Activated CD4-positive, alpha-beta T cell treated with anti-CD3 and anti-CD28 coated beads for 36 hours (primary cell): ENCODE results near the gene GSTK1. TPM values are rescaled to one million over a fixed set of nuclear protein-coding genes. Genes with fewer than 3 reads are reported as not detected.
"Not testable (repeated sequence)": the region's sequence is repeated elsewhere in the genome, so short reads cannot be mapped to it uniquely, and the experiment has no call there.

Source experiments
- ATAC-seq: fragments of 200-7000 bp; cut with Tn5 transposase; one replicate; pipeline ENCODE4 v1.10.0; 2021; ENCODE audit warnings: mild to moderate bottlenecking, moderate library complexity
- CTCF ChIA-PET: fragments of 350-600 bp; sonication (Branson Sonifier 250); formaldehyde crosslinking; loops from one replicate; lab custom pipeline; 2021; ENCODE audit warnings: antibody characterized with exemption; lab: Charles Lee
- POLR2A ChIA-PET: fragments of 350-600 bp; sonication (Branson Sonifier 250); formaldehyde crosslinking; loops from one replicate; lab custom pipeline; 2021; ENCODE audit warnings: antibody characterized with exemption, inconsistent platforms; lab: Charles Lee
- DNase-seq: peaks from one replicate; pipeline ENCODE4 v3.0.0-alpha.2; 2020
- H3K27ac Mint-ChIP-seq: one replicate; pipeline ENCODE4 v1.8.0; 2021; ENCODE audit warnings: mixed read lengths
- H3K27me3 Mint-ChIP-seq: one replicate; pipeline ENCODE4 v1.8.0; 2021; ENCODE audit warnings: mixed read lengths
- H3K36me3 Mint-ChIP-seq: one replicate; pipeline ENCODE4 v1.8.0; 2021; ENCODE audit warnings: low read depth, mixed read lengths
- H3K4me1 Mint-ChIP-seq: one replicate; pipeline ENCODE4 v1.8.0; 2021; ENCODE audit warnings: mixed read lengths
- H3K4me3 Mint-ChIP-seq: one replicate; pipeline ENCODE4 v1.8.0; 2021; ENCODE audit warnings: mild to moderate bottlenecking, moderate library complexity, mixed read lengths
- H3K9me3 Mint-ChIP-seq: one replicate; pipeline ENCODE4 v1.8.0; 2021; ENCODE audit warnings: low read depth, mixed read lengths
- intact Hi-C, 2 experiments: fragments of 100-400 bp; cut with DNase I in 1 of 2; cut with micrococcal nuclease in 1 of 2; formaldehyde crosslinking; loops; one replicate each; pipeline versions ENCODE4 v1.14.2 to v1.15.1; 2022 to 2024; cut with DNase I, micrococcal nuclease
- total RNA-seq, 2 experiments: library from RNA; stranded (reverse); gene quantifications; one replicate each; pipeline ENCODE4 v1.2.3, GENCODE V29; 2021

The GSTK1 gene
- 100 to 1,000 TPM; 176 to 219 TPM for total RNA-seq

- Mint-ChIP-seq H3K27me3 (no peaks in the 10 kb centered on the region), H3K36me3 (peaks cover 40% of the 10 kb centered on the region), H3K4me3 (peak within 1 kb of the TSS; percentile 98), H3K9me3 (no peaks in the 10 kb centered on the region), H3K4me1 (peaks cover 62% of the 10 kb centered on the region), H3K27ac (peak within 1 kb of the TSS; percentile 98)
- intact Hi-C loops, result loop anchor here (1.0 to 2.0 kb wide), 4 partner anchors 18 to 25 kb away; partner anchors contain the start of gene CASP2 (in 2 of the 2)
- CTCF ChIA-PET, result interaction anchor here (0.8 to 2.9 kb wide), 15 partner anchors 9 to 48 kb away, joined by 3 to 16 read pairs (median 5); no protein-coding TSS in a partner anchor
- peak; percentile 91 for DNase-seq
- peak; percentile 94 for ATAC-seq
- POLR2A ChIA-PET, result interaction anchor here (0.6 to 1.7 kb wide), 6 partner anchors 16 to 455 kb away, joined by 3 to 10 read pairs (median 6); partner anchors contain the start of gene CASP2
These were observed at the start of gene GSTK1 for GRCh38 chr7:143263266-143264195. GSTK1 (plus strand) TSS chr7:143263441; CDS start chr7:143263514, 73 bp downstream.

GRCh38 chr7:143213478-143213877 is 49.8 kb upstream of the GSTK1 start:
- ATAC-seq, H3K36me3 Mint-ChIP-seq, POLR2A ChIA-PET, H3K4me1 Mint-ChIP-seq, H3K27me3 Mint-ChIP-seq, H3K9me3 Mint-ChIP-seq, H3K27ac Mint-ChIP-seq, DNase-seq, H3K4me3 Mint-ChIP-seq: not testable (repeated sequence)
- intact Hi-C loops, result loop anchor here (10.0 kb wide), 6 partner anchors 579 to 909 kb away; no protein-coding TSS in a partner anchor
- CTCF ChIA-PET, result interaction anchor here (1.9 to 5.7 kb wide), 7 partner anchors 10 to 610 kb away, joined by 6 to 247 read pairs (median 14); no protein-coding TSS in a partner anchor

GRCh38 chr7:143214789-143215679 is 48.2 kb upstream of the GSTK1 start:
- ChIA-PET POLR2A (interaction anchor here (0.6 kb wide), 2 partner anchors 90 to 193 kb away, joined by 3 read pairs; no protein-coding TSS in a partner anchor), CTCF (interaction anchor here (0.5 to 5.7 kb wide), 80 partner anchors 9 to 1561 kb away, joined by 3 to 247 read pairs (median 4); partner anchors contain the start of genes GSTK1, PIP, TAS2R39 and TCAF1)
- ATAC-seq, result peak; percentile 89
- Mint-ChIP-seq H3K27ac (no peak overlapping the region), H3K4me1 (no peaks in the 10 kb centered on the region), H3K4me3 (no peak overlapping the region), H3K9me3 (no peaks in the 10 kb centered on the region), H3K27me3 (peaks cover 2% of the 10 kb centered on the region), H3K36me3 (no peaks in the 10 kb centered on the region)
- intact Hi-C loops, result loop anchor here (1.0 to 10.0 kb wide), 12 partner anchors 207 to 1238 kb away; no protein-coding TSS in a partner anchor
- DNase-seq, result peak; percentile 70

- no peak for DNase-seq
- H3K27ac Mint-ChIP-seq, result no peak overlapping the region
- no peaks in the 10 kb centered on the region for H3K9me3 Mint-ChIP-seq
- intact Hi-C loops, result loop anchor here (5.0 to 10.0 kb wide), 8 partner anchors 364 to 1239 kb away; no protein-coding TSS in a partner anchor
- no peak overlapping the region for H3K4me3 Mint-ChIP-seq
- H3K27me3 Mint-ChIP-seq, result peaks cover 2% of the 10 kb centered on the region
- ATAC-seq, result no peak
- POLR2A ChIA-PET, result no interaction called here
- no peaks in the 10 kb centered on the region for H3K36me3 Mint-ChIP-seq
- CTCF ChIA-PET, result interaction anchor here (0.6 to 5.7 kb wide), 17 partner anchors 24 to 699 kb away, joined by 3 to 247 read pairs (median 5); partner anchors contain the start of gene GSTK1
- no peaks in the 10 kb centered on the region for H3K4me1 Mint-ChIP-seq
These were observed 47.1 kb upstream of the GSTK1 start for GRCh38 chr7:143216151-143216550.

GRCh38 chr7:143216686-143217085 is 46.6 kb upstream of the GSTK1 start:
- no peak overlapping the region for H3K27ac Mint-ChIP-seq
- H3K36me3 Mint-ChIP-seq, result no peaks in the 10 kb centered on the region
- no peak overlapping the region for H3K4me3 Mint-ChIP-seq
- no peaks in the 10 kb centered on the region for H3K9me3 Mint-ChIP-seq
- intact Hi-C loops, result loop anchor here (5.0 to 10.0 kb wide), 8 partner anchors 364 to 1239 kb away; no protein-coding TSS in a partner anchor
- ChIA-PET POLR2A (no interaction called here), CTCF (interaction anchor here (0.5 to 5.7 kb wide), 9 partner anchors 47 to 574 kb away, joined by 3 to 247 read pairs (median 5); partner anchors contain the start of gene GSTK1)
- no peaks in the 10 kb centered on the region for H3K4me1 Mint-ChIP-seq
- H3K27me3 Mint-ChIP-seq, result peaks cover 2% of the 10 kb centered on the region
- ATAC-seq, result no peak
- DNase-seq, result no peak

- DNase-seq, result no peak
- H3K4me1 Mint-ChIP-seq, result no peaks in the 10 kb centered on the region
- ChIA-PET CTCF (interaction anchor here (0.7 to 5.7 kb wide), 2 partner anchors 212 to 251 kb away, joined by 3 to 247 read pairs; no protein-coding TSS in a partner anchor), POLR2A (no interaction called here)
- H3K27ac Mint-ChIP-seq, result no peak overlapping the region
- intact Hi-C loops, result loop anchor here (5.0 to 10.0 kb wide), 8 partner anchors 366 to 1241 kb away; no protein-coding TSS in a partner anchor
- no peak for ATAC-seq
- H3K27me3 Mint-ChIP-seq, result peaks cover 9% of the 10 kb centered on the region
- H3K4me3 Mint-ChIP-seq, result no peak overlapping the region
- H3K9me3 Mint-ChIP-seq, result no peaks in the 10 kb centered on the region
- no peaks in the 10 kb centered on the region for H3K36me3 Mint-ChIP-seq
These were observed 45.4 kb upstream of the GSTK1 start for GRCh38 chr7:143217806-143218205.

GRCh38 chr7:143221286-143221685 is 42.0 kb upstream of the GSTK1 start:
- intact Hi-C loops, result no loop called here
- ATAC-seq (no peak), DNase-seq (no peak)
- Mint-ChIP-seq H3K36me3 (no peaks in the 10 kb centered on the region), H3K9me3 (no peaks in the 10 kb centered on the region), H3K4me3 (no peak overlapping the region), H3K27ac (no peak overlapping the region), H3K27me3 (peaks cover 14% of the 10 kb centered on the region), H3K4me1 (no peaks in the 10 kb centered on the region)
- POLR2A ChIA-PET, result no interaction called here
- CTCF ChIA-PET, result interaction anchor here (0.9 to 2.8 kb wide), 10 partner anchors 10 to 820 kb away, joined by 3 to 8 read pairs (median 4); no protein-coding TSS in a partner anchor

- Mint-ChIP-seq H3K4me3 (no peak within 1 kb of the TSS), H3K36me3 (no peaks in the 10 kb centered on the region), H3K27ac (no peak within 1 kb of the TSS), H3K4me1 (no peaks in the 10 kb centered on the region), H3K27me3 (peaks cover 14% of the 10 kb centered on the region), H3K9me3 (no peaks in the 10 kb centered on the region)
- ATAC-seq (no peak), DNase-seq (no peak)
- POLR2A ChIA-PET, result no interaction called here
- CTCF ChIA-PET, result interaction anchor here (0.9 to 2.8 kb wide), 10 partner anchors 10 to 820 kb away, joined by 3 to 8 read pairs (median 4); no protein-coding TSS in a partner anchor
- intact Hi-C loops, result no loop called here
These were observed 41.5 kb upstream of the GSTK1 start, which contains the start of gene TAS2R40 for GRCh38 chr7:143221737-143222136. TAS2R40 (plus strand) TSS chr7:143222037; CDS start chr7:143222079, 42 bp downstream.

- H3K27me3 Mint-ChIP-seq, result peaks cover 14% of the 10 kb centered on the region
- no peak overlapping the region for H3K4me3 Mint-ChIP-seq
- ChIA-PET CTCF (interaction anchor here (1.2 to 1.8 kb wide), 3 partner anchors 18 to 219 kb away, joined by 3 to 7 read pairs (median 3); no protein-coding TSS in a partner anchor), POLR2A (no interaction called here)
- H3K4me1 Mint-ChIP-seq, result no peaks in the 10 kb centered on the region
- no peaks in the 10 kb centered on the region for H3K9me3 Mint-ChIP-seq
- DNase-seq (no peak), ATAC-seq (no peak)
- H3K36me3 Mint-ChIP-seq, result no peaks in the 10 kb centered on the region
- intact Hi-C loops, result no loop called here
- H3K27ac Mint-ChIP-seq, result no peak overlapping the region
These were observed 40.5 kb upstream of the GSTK1 start for GRCh38 chr7:143222782-143223181.

GRCh38 chr7:143223784-143224183 is 39.5 kb upstream of the GSTK1 start:
- ATAC-seq (no peak), DNase-seq (no peak)
- no peak overlapping the region for H3K27ac Mint-ChIP-seq
- CTCF ChIA-PET, result interaction anchor here (0.9 to 1.6 kb wide), 6 partner anchors 8 to 220 kb away, joined by 3 to 12 read pairs (median 4); no protein-coding TSS in a partner anchor
- no peaks in the 10 kb centered on the region for H3K9me3 Mint-ChIP-seq
- POLR2A ChIA-PET, result no interaction called here
- no peaks in the 10 kb centered on the region for H3K36me3 Mint-ChIP-seq
- H3K4me1 Mint-ChIP-seq, result no peaks in the 10 kb centered on the region
- H3K27me3 Mint-ChIP-seq, result peaks cover 14% of the 10 kb centered on the region
- intact Hi-C loops, result no loop called here
- no peak overlapping the region for H3K4me3 Mint-ChIP-seq
